Stimulated activated CD4-positive, alpha-beta T cell treated with anti-CD3 and anti-CD28 coated beads, Interleukin-4, amount 100 ng/mL, for 1 hour (primary cell): Measurements from ENCODE around the gene TCF4.

Experiments
- DNase-seq: peaks from one replicate; pipeline ENCODE4 v3.0.0-alpha.2; 2020

Gene TCF4

DNA sequence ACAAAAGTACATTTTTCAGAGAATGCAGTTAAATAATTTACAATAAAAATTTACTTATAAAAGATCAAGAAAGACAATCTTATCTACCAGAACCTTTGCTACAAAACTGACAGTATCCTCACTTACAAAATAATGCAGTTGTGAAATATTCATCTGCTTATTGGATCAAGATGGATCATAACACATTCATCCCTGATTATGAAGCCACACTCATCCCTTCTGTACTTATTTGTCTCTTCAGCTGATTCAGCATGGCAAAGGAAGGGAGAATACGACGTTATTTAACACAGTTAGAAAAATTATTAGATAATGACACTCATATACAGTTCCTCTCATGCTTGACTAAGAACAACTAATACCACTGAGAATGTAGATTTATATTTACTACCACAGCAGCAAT is 46.4 kb downstream of the TCF4 start:
- no peak for DNase-seq

DNA sequence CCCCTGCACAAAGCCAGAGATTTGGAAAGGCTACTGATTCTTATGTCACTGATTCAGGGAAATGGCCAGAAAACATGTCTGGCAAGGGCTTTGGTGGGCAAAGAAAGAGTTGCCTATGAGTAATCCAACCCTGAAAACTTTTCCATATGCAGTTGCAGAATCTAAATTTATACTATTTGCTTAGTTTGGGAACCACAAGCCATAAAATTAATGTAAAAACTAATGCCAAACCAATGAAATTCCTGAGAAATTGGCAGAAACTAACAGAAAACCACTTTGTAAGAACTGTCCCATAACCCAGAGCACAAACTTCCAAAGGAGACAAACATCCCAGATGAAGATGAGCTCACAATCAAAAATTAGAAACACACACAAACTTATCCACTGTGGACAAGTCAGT is 48.8 kb downstream of the TCF4 start:
- no peak for DNase-seq

GRCh38 chr18:55534996-55535395 is 53.0 kb downstream of the TCF4 start:
- no peak for DNase-seq

DNA sequence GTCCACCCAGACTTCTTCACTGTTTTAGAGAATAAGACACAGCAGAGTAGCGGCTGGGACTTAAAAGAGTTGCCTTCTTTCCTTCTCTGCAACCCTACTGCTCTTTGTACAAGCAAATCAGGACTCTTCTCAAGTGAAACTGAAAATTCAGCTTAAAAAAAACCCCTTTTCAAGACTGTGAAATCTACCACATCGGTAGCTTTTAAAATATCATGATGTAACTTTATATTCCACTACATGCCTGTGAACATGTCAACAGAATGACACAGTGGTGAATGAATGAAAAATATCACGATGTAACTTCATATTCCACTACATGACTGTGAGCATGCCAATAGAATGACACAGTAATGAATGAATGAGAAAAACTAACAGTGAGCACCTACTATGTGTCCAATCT is 53.4 kb downstream of the TCF4 start:
- DNase-seq, result no peak

DNA sequence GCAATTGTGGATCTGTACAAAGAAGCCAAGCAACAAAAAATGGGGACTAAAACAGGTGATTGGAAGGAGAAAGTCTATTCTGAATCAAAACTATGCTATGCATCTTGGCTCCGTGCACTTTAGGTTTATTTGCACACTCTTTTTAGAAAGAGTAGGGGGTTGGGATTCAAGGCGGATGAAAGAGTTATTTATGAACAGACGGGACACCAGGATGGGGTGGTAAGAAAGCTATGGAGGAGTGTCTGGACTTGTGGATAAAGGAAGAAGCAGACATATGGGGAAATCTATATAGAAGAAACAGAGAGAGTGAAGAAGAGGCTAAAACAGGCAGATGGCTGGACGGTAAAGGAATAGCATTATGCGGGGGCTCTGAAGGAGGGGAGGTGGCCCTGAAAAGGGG is 57.8 kb downstream of the TCF4 start:
- DNase-seq, result no peak

- DNase-seq, result no peak
Measured at GRCh38 chr18:55529581-55529980, 58.4 kb downstream of the TCF4 start.

GRCh38 chr18:55525845-55526244 is 62.1 kb downstream of the TCF4 start:
- no peak for DNase-seq

DNA sequence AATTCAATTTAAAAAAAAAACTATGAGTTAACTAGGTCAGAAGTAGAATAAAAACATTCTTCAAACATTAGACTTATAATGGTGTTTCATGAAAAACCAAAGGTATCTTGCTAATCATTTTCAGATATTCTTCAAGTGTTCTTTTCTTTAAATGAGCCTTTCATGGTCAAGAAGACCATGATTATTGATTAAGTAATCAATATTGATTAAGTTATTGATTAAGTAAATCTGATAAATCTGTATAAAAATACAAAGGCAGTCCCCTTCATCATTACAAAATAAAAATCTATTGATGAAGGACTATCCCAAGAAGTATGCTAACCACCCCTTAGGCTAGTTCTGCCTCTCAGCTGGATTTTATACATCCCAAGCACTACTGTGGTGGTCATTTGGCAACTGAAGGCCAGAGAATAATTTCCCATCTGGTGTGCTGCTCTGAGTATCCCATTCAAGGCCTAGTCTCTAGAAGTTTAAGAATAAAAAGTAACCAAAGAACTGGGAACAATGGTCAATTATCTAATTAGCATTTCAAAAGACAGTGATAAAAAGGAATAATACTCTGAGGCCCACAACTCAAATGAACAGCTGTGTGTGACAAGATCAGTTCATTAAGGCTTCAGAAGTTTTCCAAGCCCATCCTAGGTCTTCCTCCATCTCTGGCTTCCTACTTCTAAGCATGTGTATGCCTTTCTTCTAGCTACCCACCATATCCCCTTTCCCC is 63.5 kb downstream of the TCF4 start:
- no peak for DNase-seq

DNA sequence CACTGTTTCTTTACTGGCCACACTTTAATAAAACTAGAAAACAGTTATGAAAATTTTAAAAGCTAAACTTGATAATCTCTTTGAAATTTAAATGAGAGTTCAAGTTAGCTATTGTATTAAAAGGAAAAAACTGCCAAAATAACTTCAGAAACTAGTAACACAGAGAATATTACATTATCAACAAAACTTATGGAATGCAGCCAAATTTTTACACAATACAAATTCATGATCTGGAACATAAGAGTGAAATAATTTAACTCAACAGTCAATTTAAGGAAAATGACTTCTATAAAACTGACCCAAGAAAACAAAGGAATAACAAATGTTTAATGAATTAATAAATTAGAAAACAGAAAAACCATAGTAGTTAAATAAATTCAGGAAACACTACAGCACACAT is 65.0 kb downstream of the TCF4 start:
- DNase-seq, result no peak

DNA sequence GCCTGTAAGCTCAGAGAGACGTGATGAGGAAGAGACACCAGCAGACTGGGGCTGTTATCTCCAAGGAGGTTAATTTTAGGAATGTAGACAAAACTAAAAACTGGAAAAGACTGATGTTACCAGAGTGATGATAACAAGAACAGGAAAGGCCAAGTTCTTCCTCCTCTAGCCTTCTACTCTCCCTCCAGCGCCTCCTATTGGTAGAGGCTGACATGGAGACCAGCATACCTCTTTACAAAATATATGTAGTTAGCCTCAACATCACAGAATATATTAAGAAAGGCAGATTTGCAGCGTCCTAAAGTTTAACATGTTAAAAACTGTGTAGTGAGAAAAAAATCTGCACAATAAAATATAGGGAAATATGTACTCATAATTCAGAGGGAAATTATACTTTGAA is 66.0 kb downstream of the TCF4 start:
- no peak for DNase-seq

GRCh38 chr18:55517055-55517454 is 70.9 kb downstream of the TCF4 start:
- no peak for DNase-seq

GRCh38 chr18:55515941-55516710 is 71.9 kb downstream of the TCF4 start:
- no peak for DNase-seq

- DNase-seq, result no peak
Measured at GRCh38 chr18:55515214-55515613, 72.8 kb downstream of the TCF4 start.

DNA sequence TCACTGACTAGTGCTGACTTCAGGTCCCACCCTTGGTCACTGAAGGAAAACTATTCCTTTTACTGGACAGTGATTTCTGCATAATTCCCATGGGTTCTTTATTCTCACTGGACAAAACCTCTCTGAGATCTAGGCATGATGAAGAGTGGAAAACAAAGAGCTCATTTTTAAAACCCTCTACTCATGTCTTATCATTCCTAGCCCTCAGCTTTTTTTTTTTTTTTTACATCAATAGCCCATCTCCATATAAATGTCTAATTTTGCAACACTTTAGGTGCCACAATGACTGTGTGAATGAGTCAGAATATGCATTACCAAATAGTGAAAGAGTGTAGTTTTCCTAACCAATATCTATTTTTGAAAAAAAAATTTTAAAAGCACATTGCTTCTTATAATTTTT is 74.8 kb downstream of the TCF4 start:
- no peak for DNase-seq

GRCh38 chr18:55511277-55511676 is 76.7 kb downstream of the TCF4 start:
- no peak for DNase-seq

DNA sequence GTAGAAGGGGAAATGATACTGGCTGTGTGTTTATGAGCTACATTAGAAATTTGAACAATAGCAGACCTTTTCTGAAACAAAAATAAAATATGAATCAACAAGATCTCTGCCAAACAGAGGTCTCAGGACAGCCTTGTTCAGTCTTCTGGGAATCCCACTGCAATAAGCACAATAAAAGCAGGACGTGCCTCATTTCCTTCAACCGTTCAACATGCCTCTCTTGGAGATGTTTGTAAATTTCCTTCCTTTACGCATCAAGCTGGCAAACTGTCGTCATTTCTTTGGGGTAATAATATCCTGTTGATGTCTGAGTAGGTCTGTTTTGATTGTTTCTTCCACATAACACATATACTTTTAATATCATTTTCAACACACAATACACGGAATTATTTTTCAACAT is 77.2 kb downstream of the TCF4 start:
- DNase-seq, result no peak

DNA sequence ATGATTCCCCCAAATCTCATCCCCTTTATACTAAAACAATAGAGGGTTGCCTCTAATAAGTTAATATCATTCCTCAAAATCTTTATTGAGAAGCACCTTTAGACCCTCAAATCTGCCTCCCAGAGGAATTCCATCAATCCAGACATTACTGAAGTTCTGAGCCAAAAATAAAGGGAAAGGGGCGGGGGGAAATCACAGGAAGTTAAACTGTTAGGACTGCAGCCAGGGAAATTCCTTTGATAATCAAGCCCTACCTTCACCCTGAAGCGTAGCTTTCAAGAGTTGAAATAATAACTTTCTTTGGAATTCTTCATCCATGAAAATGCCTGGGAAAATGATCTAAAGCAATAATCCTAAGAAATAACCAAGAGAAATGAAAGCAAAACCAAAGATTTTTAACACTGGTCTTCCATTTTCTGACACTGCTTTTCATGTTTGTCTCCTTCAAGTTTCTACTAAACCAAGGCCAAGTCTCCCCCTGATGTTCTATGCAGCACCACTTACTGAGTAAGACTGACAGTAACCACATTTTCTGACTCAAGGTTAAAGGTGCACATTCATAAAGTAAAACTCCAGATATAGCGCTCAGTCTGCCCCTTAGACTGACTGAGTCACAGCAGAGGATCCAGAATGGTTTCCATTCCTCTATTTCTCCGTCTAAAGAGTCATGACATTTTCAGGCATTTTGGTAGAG is 78.2 kb downstream of the TCF4 start:
- DNase-seq, result no peak

DNA sequence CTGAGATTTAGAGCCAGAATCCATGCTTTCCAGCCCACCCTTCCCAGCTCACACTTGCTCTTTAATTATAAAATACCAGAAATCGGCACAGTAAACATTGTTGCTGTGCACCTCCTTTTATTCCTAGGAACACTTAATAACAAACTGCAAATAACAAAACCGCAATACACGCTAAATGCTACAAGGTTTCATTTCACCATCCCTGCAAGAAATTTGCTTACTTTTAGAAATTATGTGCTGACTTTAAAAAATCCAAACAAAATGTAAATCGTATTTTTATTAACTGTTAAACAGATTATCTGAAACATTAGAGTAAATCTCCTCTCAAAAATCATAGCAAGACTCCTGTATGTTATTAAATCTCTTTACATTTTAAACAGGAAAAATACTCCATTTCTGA is 79.3 kb downstream of the TCF4 start:
- DNase-seq, result no peak

- DNase-seq, result no peak
Measured at GRCh38 chr18:55506074-55506473, 81.9 kb downstream of the TCF4 start.

DNA sequence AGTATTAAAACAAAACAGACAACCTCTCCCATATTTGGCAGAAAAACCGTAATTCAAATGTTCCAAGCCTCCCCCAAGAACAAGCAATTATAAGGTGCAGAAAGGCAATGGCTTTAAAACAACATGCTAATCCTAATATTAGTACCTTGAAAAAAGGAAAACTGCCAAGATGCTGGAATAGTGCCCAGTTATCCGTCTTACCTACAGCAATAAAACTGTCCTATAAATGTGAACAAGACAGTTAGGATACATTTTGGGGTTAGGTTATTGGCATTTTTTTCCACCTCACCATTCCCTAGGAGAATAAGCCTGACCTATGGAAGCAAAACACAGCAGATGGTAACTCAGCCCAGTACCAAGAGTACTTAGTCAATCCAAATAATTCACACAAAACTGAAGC is 83.2 kb downstream of the TCF4 start:
- no peak for DNase-seq

DNA sequence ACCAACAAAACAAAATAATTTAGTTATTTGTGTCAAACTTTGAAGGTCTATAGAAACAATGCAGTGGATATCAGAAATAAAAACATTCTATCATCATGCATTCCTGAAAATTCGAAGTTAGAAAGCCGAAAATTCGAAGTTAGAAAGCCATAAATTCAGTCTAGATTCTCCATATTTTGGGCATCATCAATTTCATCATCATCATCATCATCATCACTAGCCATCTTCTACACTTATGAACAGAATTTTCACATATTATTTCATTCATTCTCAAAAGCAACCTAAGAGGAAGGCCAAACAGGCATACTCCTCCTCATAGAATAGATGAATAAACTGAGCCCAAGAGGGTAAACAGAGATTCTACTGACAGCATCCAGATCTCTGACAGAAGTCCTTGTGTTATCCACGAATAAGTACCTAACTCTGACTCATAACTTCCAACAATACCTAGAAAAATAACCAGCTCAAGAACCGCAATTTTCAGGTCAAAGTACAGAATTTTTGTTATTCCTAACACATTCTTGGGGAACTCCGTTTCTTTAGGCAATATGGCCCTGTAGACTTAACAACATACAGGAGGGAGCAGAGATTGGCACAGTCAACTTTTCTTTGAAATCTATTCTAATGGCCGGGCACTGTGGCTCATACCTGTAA is 84.7 kb downstream of the TCF4 start:
- DNase-seq, result no peak

DNA sequence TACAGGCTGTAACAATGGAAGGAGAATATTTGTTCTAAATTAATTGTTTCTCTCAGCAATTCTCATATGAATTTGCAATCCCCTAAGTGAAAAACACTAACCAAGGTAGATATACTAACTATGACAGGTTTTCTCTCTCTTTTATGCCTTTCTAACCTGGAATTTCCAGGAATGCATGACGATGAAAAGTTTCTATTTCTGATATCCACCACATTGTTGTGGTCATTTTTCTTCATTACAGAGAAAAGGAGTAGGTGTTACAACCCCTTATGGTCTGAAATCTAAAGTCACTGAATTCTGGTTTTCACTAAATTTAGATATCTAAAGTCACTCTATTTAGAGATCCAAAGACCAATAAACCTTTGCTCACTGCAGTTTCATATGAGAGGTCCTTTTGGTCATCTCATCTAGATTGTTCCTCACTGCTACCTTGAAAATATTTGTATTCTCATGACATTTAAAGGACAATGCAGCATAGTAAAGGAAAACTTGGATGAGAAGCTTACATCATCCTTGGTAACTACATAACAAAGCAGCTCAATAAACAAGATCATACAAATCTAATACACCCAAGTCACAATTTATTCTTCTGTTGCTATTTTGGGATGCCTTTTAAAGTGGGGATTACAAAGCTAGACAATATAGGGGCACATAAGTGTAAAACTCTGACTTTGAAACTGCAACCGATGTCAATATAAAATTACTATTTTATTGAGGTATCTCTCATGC is 85.8 kb downstream of the TCF4 start:
- DNase-seq, result no peak

DNA sequence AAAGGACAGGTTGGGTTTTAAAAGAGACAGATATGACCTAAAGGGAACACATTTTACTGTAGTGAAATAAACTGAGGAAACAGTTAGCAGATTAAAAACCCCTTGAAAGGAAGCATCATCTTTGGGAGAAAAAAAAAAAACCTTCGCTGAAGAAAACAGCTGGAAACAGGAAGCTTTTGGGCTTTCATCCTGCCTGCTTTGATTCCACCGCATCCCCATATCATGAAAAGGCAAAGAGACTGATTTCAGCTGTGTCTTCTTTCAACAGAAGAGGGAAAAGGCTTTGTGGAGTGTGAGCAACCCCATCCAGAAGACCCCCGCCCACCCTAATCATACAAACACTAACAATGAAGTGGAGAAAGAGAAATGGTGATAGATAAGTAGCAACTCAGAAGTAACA is 86.4 kb downstream of the TCF4 start:
- DNase-seq, result no peak
